GM12878 (cell line): ENCODE measurements around the gene ARPC1A. TPM values are rescaled to one million over a fixed set of nuclear protein-coding genes. Genes with fewer than 3 reads are reported as not detected.
A peak's percentile ranks its signal among the peaks of the same experiment; 100 is the strongest.

ENCODE experiments used
- CBFB ChIP-seq: IDR thresholded peaks from 2 replicates; pipeline ENCODE4 v1.6.1; 2016; ENCODE audit warnings: antibody characterized with exemption, low read depth
- CEBPZ ChIP-seq: fragments of 150-350 bp; IDR thresholded peaks from 2 replicates; pipeline ENCODE4 v1.6.1; 2016; ENCODE audit warnings: low read depth, low read length
- CUX1 ChIP-seq: IDR thresholded peaks from 2 replicates; pipeline ENCODE4 v1.6.1; 2012; ENCODE audit warnings: improper control_type of control experiment, low read depth, low read length; ENCODE audit not compliant: insufficient replicate concordance
- GABPA ChIP-seq: IDR thresholded peaks from 2 replicates; pipeline ENCODE4 v1.6.1; 2014; ENCODE audit warnings: antibody characterized with exemption, low read depth, mild to moderate bottlenecking, inconsistent platforms
- MEF2B ChIP-seq: fragments of 450-650 bp; IDR thresholded peaks from 2 replicates; pipeline ENCODE4 v1.6.1; 2018; ENCODE audit warnings: mild to moderate bottlenecking, moderate library complexity; ENCODE audit not compliant: partially characterized antibody, poor library complexity, severe bottlenecking
- NRF1 ChIP-seq: conservative IDR thresholded peaks from 2 replicates; pipeline ENCODE4 v1.6.1; 2011; ENCODE audit warnings: mild to moderate bottlenecking, low read depth, low read length, improper control_type of control experiment
- PKNOX1 ChIP-seq: fragments of 450-650 bp; IDR thresholded peaks from 2 replicates; pipeline ENCODE4 v1.6.1; 2016; ENCODE audit warnings: mild to moderate bottlenecking
- SKIL ChIP-seq: fragments of 450-650 bp; IDR thresholded peaks from 2 replicates; pipeline ENCODE4 v1.6.1; 2017; ENCODE audit warnings: mild to moderate bottlenecking, low read depth, inconsistent platforms; ENCODE audit not compliant: poor library complexity, severe bottlenecking
- SUPT20H ChIP-seq: IDR thresholded peaks from 2 replicates; pipeline ENCODE4 v1.6.1; 2011; ENCODE audit warnings: low read depth, mild to moderate bottlenecking, low read length, moderate library complexity, borderline replicate concordance; ENCODE audit not compliant: control insufficient read depth
- ZNF24 ChIP-seq: fragments of 450-650 bp; IDR thresholded peaks from 2 replicates; pipeline ENCODE4 v1.6.1; 2017; ENCODE audit warnings: antibody characterized with exemption, mild to moderate bottlenecking
- ZNF592 ChIP-seq: fragments of 450-650 bp; IDR thresholded peaks from 2 replicates; pipeline ENCODE4 v1.6.1; 2017; ENCODE audit warnings: mild to moderate bottlenecking, moderate library complexity
- polyA plus RNA-seq, 11 experiments: library from polyadenylated mRNA; depleted of rRNA in 4 of 11; unstranded in 6 of 11; stranded (reverse) in 5 of 11; fragments of >200 nt; fragmentation: Nextera tagmentation in 4 of 11; fragmentation: Illumina TruSeq in 1 of 11; extraction: Ambion mirVana in 4 of 11; extraction: Trizol in 1 of 11; gene quantifications; 1 replicate in 1 of 11; 2 replicates in 10 of 11; pipeline versions ENCODE4 v1.2.1 to v1.2.3, GENCODE V29; 2011 to 2016; ENCODE audit warnings: inconsistent platforms in 2 of 11, missing spikeins in 2 of 11, low read depth in 1 of 11
- total RNA-seq, 4 experiments: library from RNA; depleted of rRNA in 3 of 4; stranded (reverse); fragments of >200 nt in 3 of 4; fragmentation: Illumina TruSeq in 1 of 4; extraction: Trizol in 1 of 4; gene quantifications; 2 replicates each; pipeline versions ENCODE4 v1.2.1 to v1.2.3, GENCODE V29; 2013 to 2021

Gene ARPC1A
- total and polyA plus RNA-seq, 10 of the 15 experiments (the other 5 are each of a cell fraction or from before 2014, with no cell fraction given), result 42.3 to 152 (median 72.1) TPM

- TF ChIP-seq SKIL (peak; percentile 87), ZNF24 (no peak; the same call in 1 of the 2 replicates), CUX1 (no peak), NRF1 (no peak), CBFB (peak; percentile 1; the same call in 1 of the 2 replicates), MEF2B (no peak), GABPA (no peak), ZNF592 (no peak), PKNOX1 (peak; percentile 91), CEBPZ (no peak), SUPT20H (no peak)
These were observed 54.5 kb downstream of the ARPC1A start (continued) for GRCh38 chr7:99380032-99380822.
